RWPE2 (cell line): ENCODE measurements around the gene SSBP4.
A peak's percentile ranks its signal among the peaks of the same experiment; 100 is the strongest.

Experiments used
- ATAC-seq: fragments of 200-7000 bp; cut with Tn5 transposase; 3 replicates; pipeline ENCODE4 v1.9.1; 2021; ENCODE audit warnings: low read depth
- DNase-seq: peaks from one replicate; pipeline ENCODE4 v3.0.0-alpha.2; 2020; ENCODE audit warnings: low spot score
- H3K27ac ChIP-seq: fragments of 450-650 bp; 2 replicates; pipeline ENCODE4 v1.5.1; 2017; ENCODE audit warnings: mild to moderate bottlenecking; ENCODE audit not compliant: poor library complexity, severe bottlenecking
- H3K27me3 ChIP-seq: fragments of 250-450 bp; sonication (Bioruptor Pico); 2 replicates; pipeline ENCODE4 v1.5.1; 2021; ENCODE audit warnings: mild to moderate bottlenecking, moderate library complexity; ENCODE audit not compliant: insufficient read depth, poor library complexity, severe bottlenecking
- H3K36me3 ChIP-seq: fragments of 250-450 bp; sonication (Bioruptor Pico); 2 replicates; pipeline ENCODE4 v1.5.1; 2020; ENCODE audit warnings: low read depth, mild to moderate bottlenecking, moderate library complexity
- H3K4me1 ChIP-seq: fragments of 250-450 bp; sonication (Bioruptor Pico); 2 replicates; pipeline ENCODE4 v1.5.1; 2021; ENCODE audit warnings: mild to moderate bottlenecking, moderate library complexity; ENCODE audit not compliant: insufficient read depth, poor library complexity, severe bottlenecking
- H3K4me3 ChIP-seq: fragments of 250-450 bp; sonication (Bioruptor Pico); 2 replicates; pipeline ENCODE4 v1.5.1; 2021; ENCODE audit warnings: mild to moderate bottlenecking, moderate library complexity; ENCODE audit not compliant: severe bottlenecking
- H3K9me3 ChIP-seq: fragments of 250-450 bp; sonication (Bioruptor Pico); 2 replicates; pipeline ENCODE4 v1.5.1; 2021; ENCODE audit warnings: mild to moderate bottlenecking, moderate library complexity; ENCODE audit not compliant: severe bottlenecking
- CTCF ChIP-seq: fragments of 450-650 bp; IDR thresholded peaks from one replicate; pipeline ENCODE4 v1.5.1; 2017; ENCODE audit warnings: mild to moderate bottlenecking, moderate library complexity; ENCODE audit not compliant: poor library complexity, severe bottlenecking

Gene SSBP4

GRCh38 chr19:18468517-18468916 is 49.3 kb downstream of the SSBP4 start:
- Histone ChIP-seq H3K4me1 (no peaks in the 10 kb centered on the region), H3K4me3 (no peak overlapping the region), H3K27ac (no peak overlapping the region), H3K36me3 (peaks cover 26% of the 10 kb centered on the region), H3K27me3 (no peaks in the 10 kb centered on the region), H3K9me3 (no peaks in the 10 kb centered on the region)
- TF ChIP-seq CTCF: no peak
- ATAC-seq (no peak), DNase-seq (no peak)

GRCh38 chr19:18469069-18469846 is 50.1 kb downstream of the SSBP4 start:
- H3K27ac ChIP-seq: no peak overlapping the region
- DNase-seq (no peak), ATAC-seq (peak; percentile 30; the same call in 2 of the 3 replicates)
- H3K4me1 ChIP-seq: no peaks in the 10 kb centered on the region
- H3K36me3 ChIP-seq: peaks cover 26% of the 10 kb centered on the region
- no peaks in the 10 kb centered on the region for H3K9me3 ChIP-seq
- H3K27me3 ChIP-seq: no peaks in the 10 kb centered on the region
- H3K4me3 ChIP-seq: no peak overlapping the region
- peak; percentile 55 for TF ChIP-seq CTCF

GRCh38 chr19:18470787-18471186 is 51.6 kb downstream of the SSBP4 start:
- H3K4me3 ChIP-seq: no peak overlapping the region
- H3K36me3 ChIP-seq: peaks cover 20% of the 10 kb centered on the region
- peaks cover 9% of the 10 kb centered on the region for H3K4me1 ChIP-seq
- H3K27ac ChIP-seq: no peak overlapping the region
- no peaks in the 10 kb centered on the region for H3K27me3 ChIP-seq
- DNase-seq (no peak), ATAC-seq (no peak)
- H3K9me3 ChIP-seq: no peaks in the 10 kb centered on the region
- no peak for TF ChIP-seq CTCF

GRCh38 chr19:18473003-18473705 is 54.0 kb downstream of the SSBP4 start:
- Histone ChIP-seq H3K4me3 (no peak overlapping the region), H3K27me3 (no peaks in the 10 kb centered on the region), H3K4me1 (peaks cover 9% of the 10 kb centered on the region), H3K36me3 (peaks cover 20% of the 10 kb centered on the region), H3K27ac (no peak overlapping the region), H3K9me3 (no peaks in the 10 kb centered on the region)
- no peak for TF ChIP-seq CTCF
- no peak for DNase-seq
- ATAC-seq: no peak

GRCh38 chr19:18473706-18474087 is 54.5 kb downstream of the SSBP4 start:
- Histone ChIP-seq H3K9me3 (no peaks in the 10 kb centered on the region), H3K4me3 (no peak overlapping the region), H3K27me3 (no peaks in the 10 kb centered on the region), H3K36me3 (peaks cover 20% of the 10 kb centered on the region), H3K27ac (no peak overlapping the region), H3K4me1 (peaks cover 13% of the 10 kb centered on the region)
- ATAC-seq (no peak), DNase-seq (peak; percentile 54)
- TF ChIP-seq CTCF: no peak
